Mesendoderm (in vitro differentiated cells): ENCODE measurements around the gene ABCA6.
"Not testable (repeated sequence)": the region's sequence is repeated elsewhere in the genome, so short reads cannot be mapped to it uniquely, and the experiment has no call there.

Source experiments
- DNase-seq: peaks from one replicate; pipeline ENCODE4 v3.0.0; 2013
- H2AK5ac ChIP-seq: 2 replicates; pipeline ENCODE4 v1.6.1; 2013; ENCODE audit warnings: low read length, inconsistent platforms
- H2BK120ac ChIP-seq: 2 replicates; pipeline ENCODE4 v1.6.1; 2013; ENCODE audit warnings: low read depth, mild to moderate bottlenecking, low read length, moderate library complexity, mixed read lengths
- H2BK15ac ChIP-seq: replicated peaks from 2 replicates; pipeline ENCODE4 v1.6.1; 2013; ENCODE audit warnings: low read depth, mild to moderate bottlenecking, moderate library complexity
- H2BK5ac ChIP-seq: 2 replicates; pipeline ENCODE4 v1.6.1; 2013; ENCODE audit warnings: low read length, inconsistent platforms
- H3K18ac ChIP-seq: 2 replicates; pipeline ENCODE4 v1.6.1; 2013; ENCODE audit warnings: mild to moderate bottlenecking, low read length, mixed read lengths
- H3K23ac ChIP-seq: one replicate; pipeline ENCODE4 v1.6.1; 2013; ENCODE audit warnings: low read length
- H3K27ac ChIP-seq: 2 replicates; pipeline ENCODE4 v1.5.1; 2013; ENCODE audit warnings: low read depth, mild to moderate bottlenecking, inconsistent platforms, low read length, moderate library complexity
- H3K27me3 ChIP-seq: 2 replicates; pipeline ENCODE4 v1.6.1; 2013; ENCODE audit warnings: low read length, control low read depth, mild to moderate bottlenecking, inconsistent platforms; ENCODE audit not compliant: insufficient read depth, poor library complexity
- H3K36me3 ChIP-seq: 2 replicates; pipeline ENCODE4 v1.6.1; 2013; ENCODE audit warnings: low read length, inconsistent platforms; ENCODE audit not compliant: control insufficient read depth, insufficient read depth
- H3K4ac ChIP-seq: one replicate; pipeline ENCODE4 v1.6.1; 2013; ENCODE audit warnings: low read depth, mild to moderate bottlenecking, low read length, moderate library complexity
- H3K4me1 ChIP-seq: 2 replicates; pipeline ENCODE4 v1.6.1; 2013; ENCODE audit warnings: low read depth, low read length, inconsistent platforms; ENCODE audit not compliant: control insufficient read depth
- H3K4me2 ChIP-seq: 2 replicates; pipeline ENCODE4 v1.6.1; 2013; ENCODE audit warnings: low read length
- H3K4me3 ChIP-seq: 2 replicates; pipeline ENCODE4 v1.5.1; 2013; ENCODE audit warnings: mild to moderate bottlenecking, low read length
- H3K56ac ChIP-seq: one replicate; pipeline ENCODE4 v1.6.1; 2013; ENCODE audit warnings: low read length
- H3K79me1 ChIP-seq: 2 replicates; pipeline ENCODE4 v1.6.1; 2013; ENCODE audit warnings: low read length, inconsistent platforms
- H3K79me2 ChIP-seq: 2 replicates; pipeline ENCODE4 v1.6.1; 2013; ENCODE audit warnings: mild to moderate bottlenecking, low read length; ENCODE audit not compliant: control insufficient read depth, insufficient read depth
- H3K9ac ChIP-seq: 2 replicates; pipeline ENCODE4 v1.6.1; 2013; ENCODE audit warnings: low read length, inconsistent platforms
- H4K5ac ChIP-seq: one replicate; pipeline ENCODE4 v1.6.1; 2013; ENCODE audit warnings: low read length
- H4K8ac ChIP-seq: one replicate; pipeline ENCODE4 v1.6.1; 2013; ENCODE audit warnings: low read depth, mild to moderate bottlenecking, control low read depth, low read length, moderate library complexity
- WGBS: extraction: QIAGEN DNeasy Blood & Tissue Kit; methylation state at CpG from one replicate; pipeline ENCODE4 v1.1.7; 2013; ENCODE audit warnings: low lambda C conversion rate, missing lambda C conversion rate; ENCODE audit not compliant: insufficient coverage; ENCODE audit errors: extremely low coverage; 5-methylcytosine and 5-hydroxymethylcytosine counted together

ABCA6 gene

GRCh38 chr17:69176457-69176795 is 34.7 kb upstream of the ABCA6 start:
- no peak overlapping the region for H3K4me2 ChIP-seq
- H3K4me3 ChIP-seq, result no peak overlapping the region
- no peak for DNase-seq
- H2BK120ac ChIP-seq, result no peak overlapping the region
- H3K27ac ChIP-seq, result no peak overlapping the region
- no peak overlapping the region for H2AK5ac ChIP-seq
- no peaks in the 10 kb centered on the region for H3K79me2 ChIP-seq
- no peak overlapping the region for H2BK5ac ChIP-seq
- H3K56ac ChIP-seq, result no peak overlapping the region
- no peak overlapping the region for H3K9ac ChIP-seq
- no peak overlapping the region for H3K4ac ChIP-seq
- no peak overlapping the region for H4K5ac ChIP-seq
- H2BK15ac ChIP-seq, result no peak overlapping the region
- no peaks in the 10 kb centered on the region for H3K36me3 ChIP-seq
- no peak overlapping the region for H3K18ac ChIP-seq
- H3K23ac ChIP-seq, result no peak overlapping the region
- H3K79me1 ChIP-seq, result no peaks in the 10 kb centered on the region
- H3K27me3 ChIP-seq, result no peaks in the 10 kb centered on the region
- H3K4me1 ChIP-seq, result no peaks in the 10 kb centered on the region
- no CpG with 5 or more reads among the region's 1 CpG for WGBS
- H4K8ac ChIP-seq, result no peak overlapping the region

GRCh38 chr17:69175625-69176456 is 34.1 kb upstream of the ABCA6 start:
- Histone ChIP-seq H3K9ac (no peak overlapping the region), H4K5ac (no peak overlapping the region), H4K8ac (no peak overlapping the region), H3K4me2 (no peak overlapping the region), H3K27ac (no peak overlapping the region), H2AK5ac (no peak overlapping the region), H3K4me1 (no peaks in the 10 kb centered on the region), H3K56ac (no peak overlapping the region), H3K79me2 (no peaks in the 10 kb centered on the region), H3K27me3 (no peaks in the 10 kb centered on the region), H3K79me1 (no peaks in the 10 kb centered on the region), H3K4me3 (no peak overlapping the region), H3K36me3 (no peaks in the 10 kb centered on the region), H3K23ac (no peak overlapping the region), H3K18ac (no peak overlapping the region), H2BK15ac (no peak overlapping the region), H2BK120ac (no peak overlapping the region), H3K4ac (no peak overlapping the region), H2BK5ac (no peak overlapping the region)
- WGBS, result no CpG with 5 or more reads among the region's 4 CpGs
- no peak for DNase-seq

- Histone ChIP-seq H2BK15ac (no peak overlapping the region), H2BK120ac (no peak overlapping the region), H3K18ac (no peak overlapping the region), H3K9ac (no peak overlapping the region), H3K27me3 (no peaks in the 10 kb centered on the region), H3K4ac (no peak overlapping the region), H3K23ac (no peak overlapping the region), H3K36me3 (no peaks in the 10 kb centered on the region), H2AK5ac (no peak overlapping the region), H3K79me1 (no peaks in the 10 kb centered on the region), H3K4me1 (no peaks in the 10 kb centered on the region), H3K4me2 (no peak overlapping the region), H3K27ac (no peak overlapping the region), H3K79me2 (no peaks in the 10 kb centered on the region), H3K56ac (no peak overlapping the region), H2BK5ac (no peak overlapping the region), H3K4me3 (no peak overlapping the region), H4K5ac (no peak overlapping the region), H4K8ac (no peak overlapping the region)
- no CpG with 5 or more reads among the region's 4 CpGs for WGBS
- DNase-seq, result no peak
Observed at GRCh38 chr17:69175262-69175624, 33.5 kb upstream of the ABCA6 start.

GRCh38 chr17:69173118-69173517 is 31.4 kb upstream of the ABCA6 start:
- H2BK5ac ChIP-seq, result no peak overlapping the region
- no peak overlapping the region for H3K4ac ChIP-seq
- no peak overlapping the region for H3K18ac ChIP-seq
- H3K4me3 ChIP-seq, result no peak overlapping the region
- H4K8ac ChIP-seq, result no peak overlapping the region
- no peak overlapping the region for H2AK5ac ChIP-seq
- no peak overlapping the region for H3K9ac ChIP-seq
- no peak overlapping the region for H2BK15ac ChIP-seq
- no peak overlapping the region for H3K56ac ChIP-seq
- WGBS, result no CpG with 5 or more reads among the region's 2 CpGs
- no peak overlapping the region for H4K5ac ChIP-seq
- DNase-seq, result no peak
- H3K4me2 ChIP-seq, result no peak overlapping the region
- H3K27ac ChIP-seq, result no peak overlapping the region
- H3K27me3 ChIP-seq, result no peaks in the 10 kb centered on the region
- no peak overlapping the region for H2BK120ac ChIP-seq
- no peaks in the 10 kb centered on the region for H3K79me1 ChIP-seq
- H3K79me2 ChIP-seq, result no peaks in the 10 kb centered on the region
- no peak overlapping the region for H3K23ac ChIP-seq
- H3K4me1 ChIP-seq, result no peaks in the 10 kb centered on the region
- no peaks in the 10 kb centered on the region for H3K36me3 ChIP-seq

GRCh38 chr17:69170377-69170776 is 28.7 kb upstream of the ABCA6 start:
- H2BK120ac ChIP-seq, result no peak overlapping the region
- no peaks in the 10 kb centered on the region for H3K36me3 ChIP-seq
- no peak overlapping the region for H4K8ac ChIP-seq
- no peak overlapping the region for H3K4me2 ChIP-seq
- H3K79me2 ChIP-seq, result no peaks in the 10 kb centered on the region
- no peak overlapping the region for H2AK5ac ChIP-seq
- H3K4ac ChIP-seq, result no peak overlapping the region
- H3K4me3 ChIP-seq, result no peak overlapping the region
- H3K27ac ChIP-seq, result no peak overlapping the region
- H4K5ac ChIP-seq, result no peak overlapping the region
- H3K27me3 ChIP-seq, result no peaks in the 10 kb centered on the region
- H3K79me1 ChIP-seq, result no peaks in the 10 kb centered on the region
- no peak overlapping the region for H3K56ac ChIP-seq
- no peak overlapping the region for H3K9ac ChIP-seq
- H2BK5ac ChIP-seq, result no peak overlapping the region
- H3K4me1 ChIP-seq, result no peaks in the 10 kb centered on the region
- H3K18ac ChIP-seq, result no peak overlapping the region
- no peak overlapping the region for H3K23ac ChIP-seq
- no peak overlapping the region for H2BK15ac ChIP-seq
- no peak for DNase-seq

- not testable (repeated sequence) for H3K4me1 ChIP-seq, H3K36me3 ChIP-seq, H4K5ac ChIP-seq, H3K18ac ChIP-seq, H2BK120ac ChIP-seq, H3K4me2 ChIP-seq, H2BK15ac ChIP-seq, H3K4ac ChIP-seq, H2BK5ac ChIP-seq, H3K23ac ChIP-seq, H2AK5ac ChIP-seq, H3K9ac ChIP-seq, H3K79me1 ChIP-seq, H3K79me2 ChIP-seq, H3K56ac ChIP-seq, H3K27me3 ChIP-seq, H3K4me3 ChIP-seq, DNase-seq, H3K27ac ChIP-seq, H4K8ac ChIP-seq
Observed at GRCh38 chr17:69168642-69169041, 26.9 kb upstream of the ABCA6 start.
